H9 (cell line): ENCODE results near the gene DPM2. TPM values are rescaled to one million over a fixed set of nuclear protein-coding genes. Genes with fewer than 3 reads are reported as not detected.
A peak's percentile ranks its signal among the peaks of the same experiment; 100 is the strongest.

ENCODE experiments used
- DNase-seq: peaks from one replicate; pipeline ENCODE4 v3.0.0-alpha.2; 2017
- H2AFZ ChIP-seq: one replicate; pipeline ENCODE4 v1.6.1; 2013; ENCODE audit warnings: mild to moderate bottlenecking, low read length, control low read depth, moderate library complexity
- H2AK5ac ChIP-seq: 2 replicates; pipeline ENCODE4 v1.6.1; 2013; ENCODE audit warnings: low read length, control low read depth, mixed read lengths; ENCODE audit not compliant: insufficient read length
- H2BK120ac ChIP-seq: one replicate; pipeline ENCODE4 v1.6.1; 2013; ENCODE audit warnings: low read depth, mild to moderate bottlenecking, low read length, control low read depth, inconsistent platforms; ENCODE audit not compliant: poor library complexity, severe bottlenecking
- H2BK12ac ChIP-seq: 2 replicates; pipeline ENCODE4 v1.6.1; 2013; ENCODE audit warnings: low read length, control low read depth, mixed read lengths, low read depth; ENCODE audit not compliant: insufficient read length
- H2BK15ac ChIP-seq: 2 replicates; pipeline ENCODE4 v1.6.1; 2013; ENCODE audit warnings: low read depth, low read length, control low read depth
- H2BK20ac ChIP-seq: one replicate; pipeline ENCODE4 v1.6.1; 2013; ENCODE audit warnings: low read depth, mild to moderate bottlenecking, low read length, control low read depth, inconsistent platforms; ENCODE audit not compliant: poor library complexity, severe bottlenecking
- H2BK5ac ChIP-seq: 2 replicates; pipeline ENCODE4 v1.6.1; 2013; ENCODE audit warnings: low read length, control low read depth, mixed read lengths; ENCODE audit not compliant: insufficient read length
- H3K14ac ChIP-seq: 2 replicates; pipeline ENCODE4 v1.6.1; 2013; ENCODE audit warnings: low read length, control low read depth; ENCODE audit not compliant: insufficient read depth
- H3K18ac ChIP-seq: 2 replicates; pipeline ENCODE4 v1.6.1; 2013; ENCODE audit warnings: low read depth, mild to moderate bottlenecking, mixed read lengths, low read length, control low read depth; ENCODE audit not compliant: insufficient read length
- H3K23ac ChIP-seq: 2 replicates; pipeline ENCODE4 v1.6.1; 2013; ENCODE audit warnings: low read length, control low read depth, mixed read lengths, low read depth; ENCODE audit not compliant: insufficient read length
- H3K23me2 ChIP-seq: 2 replicates; pipeline ENCODE4 v1.6.1; 2013; ENCODE audit warnings: low read depth, mild to moderate bottlenecking, mixed read lengths, low read length, control low read depth; ENCODE audit not compliant: insufficient read length, poor library complexity, severe bottlenecking
- H3K27ac ChIP-seq: 2 replicates; pipeline ENCODE4 v1.5.1; 2013; ENCODE audit warnings: low read length, control low read depth, mixed read lengths, low read depth; ENCODE audit not compliant: insufficient read length
- H3K27me3 ChIP-seq: 2 replicates; pipeline ENCODE4 v1.6.1; 2013; ENCODE audit warnings: low read length, control low read depth, inconsistent platforms; ENCODE audit not compliant: insufficient read depth
- H3K4ac ChIP-seq: 2 replicates; pipeline ENCODE4 v1.6.1; 2013; ENCODE audit warnings: low read depth, mild to moderate bottlenecking, control low read depth, inconsistent platforms, low read length, moderate library complexity
- H3K4me1 ChIP-seq: 2 replicates; pipeline ENCODE4 v1.6.1; 2013; ENCODE audit warnings: low read length, control low read depth, inconsistent platforms; ENCODE audit not compliant: insufficient read depth
- H3K4me2 ChIP-seq: 2 replicates; pipeline ENCODE4 v1.6.1; 2013; ENCODE audit warnings: low read length, control low read depth, mixed read lengths; ENCODE audit not compliant: insufficient read length, insufficient read depth
- H3K56ac ChIP-seq: 2 replicates; pipeline ENCODE4 v1.6.1; 2013; ENCODE audit warnings: low read depth, mild to moderate bottlenecking, mixed read lengths, low read length, control low read depth; ENCODE audit not compliant: insufficient read length
- H3K79me1 ChIP-seq: 2 replicates; pipeline ENCODE4 v1.6.1; 2013; ENCODE audit warnings: low read depth, mild to moderate bottlenecking, moderate library complexity, low read length, control low read depth, inconsistent platforms; ENCODE audit not compliant: insufficient read depth, poor library complexity, severe bottlenecking
- H3K79me2 ChIP-seq: 2 replicates; pipeline ENCODE4 v1.6.1; 2013; ENCODE audit warnings: low read length, control low read depth, inconsistent platforms; ENCODE audit not compliant: insufficient read depth
- H3K9ac ChIP-seq: 2 replicates; pipeline ENCODE4 v1.6.1; 2013; ENCODE audit warnings: low read length, control low read depth, mixed read lengths; ENCODE audit not compliant: insufficient read length; ENCODE audit errors: extremely low read depth
- H3K9me3 ChIP-seq: one replicate; pipeline ENCODE4 v1.6.1; 2013; ENCODE audit warnings: low read depth, low read length, inconsistent platforms; ENCODE audit not compliant: control insufficient read depth
- H3T11ph ChIP-seq: one replicate; pipeline ENCODE4 v1.6.1; 2013; ENCODE audit warnings: mild to moderate bottlenecking, low read length, control low read depth, inconsistent platforms
- H4K20me1 ChIP-seq: one replicate; pipeline ENCODE4 v1.6.1; 2013; ENCODE audit not compliant: control insufficient read depth, insufficient read length, insufficient read depth
- H4K5ac ChIP-seq: 2 replicates; pipeline ENCODE4 v1.6.1; 2013; ENCODE audit warnings: low read depth, mild to moderate bottlenecking, mixed read lengths, low read length, control low read depth; ENCODE audit not compliant: insufficient read length
- H4K8ac ChIP-seq: replicated peaks from 2 replicates; pipeline ENCODE4 v1.6.1; 2013; ENCODE audit warnings: low read length, control low read depth, mixed read lengths, low read depth; ENCODE audit not compliant: insufficient read length
- H4K91ac ChIP-seq: 2 replicates; pipeline ENCODE4 v1.6.1; 2013; ENCODE audit warnings: low read depth, mild to moderate bottlenecking, moderate library complexity, mixed read lengths, low read length, control low read depth; ENCODE audit not compliant: insufficient read length
- H3K27ac Mint-ChIP-seq, 3 experiments: 2 replicates in 2 of 3; 3 replicates in 1 of 3; pipeline ENCODE4 v1.8.0; 2020 to 2021; ENCODE audit warnings: mixed read lengths in 3 of 3, mild to moderate bottlenecking in 1 of 3, moderate library complexity in 1 of 3
- H3K27me3 Mint-ChIP-seq: 2 replicates; pipeline ENCODE4 v1.8.0; 2021; ENCODE audit warnings: low read depth, mild to moderate bottlenecking, moderate library complexity, mixed read lengths
- H3K36me3 Mint-ChIP-seq, 3 experiments: 2 replicates in 2 of 3; 3 replicates in 1 of 3; pipeline ENCODE4 v1.8.0; 2020 to 2021; ENCODE audit warnings: low read depth in 3 of 3, mixed read lengths in 3 of 3; ENCODE audit not compliant: insufficient read depth in 1 of 3
- H3K4me1 Mint-ChIP-seq, 2 experiments: 2 replicates each; pipeline ENCODE4 v1.8.0; 2020; ENCODE audit warnings: mixed read lengths in 2 of 2
- H3K4me3 Mint-ChIP-seq, 2 experiments: 2 replicates in 1 of 2; 3 replicates in 1 of 2; pipeline ENCODE4 v1.8.0; 2020 to 2021; ENCODE audit warnings: mild to moderate bottlenecking in 2 of 2, mixed read lengths in 2 of 2, moderate library complexity in 1 of 2
- H3K9me3 Mint-ChIP-seq, 2 experiments: 2 replicates in 1 of 2; 3 replicates in 1 of 2; pipeline ENCODE4 v1.8.0; 2020; ENCODE audit warnings: mild to moderate bottlenecking in 2 of 2, mixed read lengths in 2 of 2, moderate library complexity in 1 of 2
- CTCF ChIP-seq: fragments of 200-600 bp; sonication (generic); conservative IDR thresholded peaks from 3 replicates; pipeline ENCODE4 v1.8.0; 2021; ENCODE audit warnings: antibody characterized with exemption, mild to moderate bottlenecking
- WGBS: extraction: QIAGEN DNeasy Blood & Tissue Kit; methylation state at CpG from one replicate; pipeline ENCODE4 v1.1.7; 2013; ENCODE audit warnings: missing lambda C conversion rate, low lambda C conversion rate, mixed read lengths; ENCODE audit not compliant: insufficient read length; ENCODE audit errors: extremely low coverage; 5-methylcytosine and 5-hydroxymethylcytosine counted together
- total RNA-seq: library from RNA; stranded (reverse); gene quantifications from 2 replicates; pipeline ENCODE4 v1.2.1, GENCODE V29; 2021

The DPM2 gene
- total RNA-seq, 1 experiment from 2014 or later, result 46.1 TPM

GRCh38 chr9:127903557-127904475, 33.8 kb downstream of the DPM2 start:
- Histone ChIP-seq H3K4me2 (no peak overlapping the region), H3K56ac (no peak overlapping the region), H2AFZ (no peak overlapping the region), H2BK15ac (no peak overlapping the region), H4K8ac (no peak overlapping the region), H2BK5ac (no peak overlapping the region), H4K5ac (no peak overlapping the region), H3K18ac (no peak overlapping the region), H2BK120ac (no peak overlapping the region), H3K9me3 (no peaks in the 10 kb centered on the region), H3K9ac (no peak overlapping the region), H3K4me1 (peaks cover 8% of the 10 kb centered on the region; the same call in 1 of the 2 replicates), H3K14ac (no peak overlapping the region; the same call in 1 of the 2 replicates), H3K23ac (no peak overlapping the region), H2BK20ac (no peak overlapping the region), H3K27ac (no peak overlapping the region), H3K23me2 (no peaks in the 10 kb centered on the region), H3K4ac (no peak overlapping the region), H2BK12ac (no peak overlapping the region), H4K20me1 (no peaks in the 10 kb centered on the region), H3K79me1 (no peaks in the 10 kb centered on the region), H3T11ph (no peak overlapping the region), H2AK5ac (no peak overlapping the region), H3K79me2 (no peaks in the 10 kb centered on the region), H4K91ac (no peak overlapping the region), H3K27me3 (no peaks in the 10 kb centered on the region)
- WGBS, result no CpG with 5 or more reads among the region's 17 CpGs
- peak; percentile 92 for DNase-seq
- H3K9me3 Mint-ChIP-seq, result no peaks in the 10 kb centered on the region
- no peak for TF ChIP-seq CTCF
- peak overlapping the region; percentile 23 to 85 (median 66); a peak in 5 of 7 replicates for H3K27ac Mint-ChIP-seq
- peaks cover 17 to 40% of the 10 kb centered on the region in 2 experiments for H3K4me1 Mint-ChIP-seq
- H3K4me3 Mint-ChIP-seq, result peak overlapping the region; percentile 19 to 56; a peak in 2 of 5 replicates
- H3K36me3 Mint-ChIP-seq, result no peaks in the 10 kb centered on the region
- H3K27me3 Mint-ChIP-seq, result no peaks in the 10 kb centered on the region
